HG02943 (cell line): Measurements from ENCODE around the gene PACRG.
"Not testable (repeated sequence)": the region's sequence is repeated elsewhere in the genome, so short reads cannot be mapped to it uniquely, and the experiment has no call there.

Source experiments
- ATAC-seq: cut with Tn5 transposase; IDR thresholded peaks from one replicate; pipeline ENCODE4 v1.9.1; 2021; ENCODE audit warnings: mild to moderate bottlenecking, low read depth, moderate library complexity; ENCODE audit not compliant: unreplicated experiment

The PACRG gene

GRCh38 chr6:162983234-162983633 is 255.5 kb downstream of the PACRG start:
- not testable (repeated sequence) for ATAC-seq

DNA sequence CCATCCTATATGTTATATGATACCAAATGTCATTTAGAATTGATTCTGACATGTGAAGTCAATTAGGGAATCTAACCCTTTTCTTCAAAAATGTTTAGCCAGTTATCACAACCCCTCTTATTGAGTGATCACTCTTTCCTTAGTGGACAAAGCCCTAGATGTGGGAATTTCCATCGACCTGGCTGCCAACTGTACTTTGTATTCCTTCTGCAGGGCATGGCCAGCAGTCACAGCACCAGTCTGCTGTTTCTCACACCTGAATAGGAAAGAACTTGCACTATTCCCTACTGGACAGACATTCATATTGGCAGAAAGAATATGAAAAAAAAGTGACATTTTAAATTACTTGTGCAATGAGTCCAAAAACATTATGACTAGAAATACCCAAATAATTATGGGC is 271.0 kb downstream of the PACRG start:
- ATAC-seq = no peak

- no peak for ATAC-seq
Measured at GRCh38 chr6:162999575-163000285, 272.0 kb downstream of the PACRG start.

DNA sequence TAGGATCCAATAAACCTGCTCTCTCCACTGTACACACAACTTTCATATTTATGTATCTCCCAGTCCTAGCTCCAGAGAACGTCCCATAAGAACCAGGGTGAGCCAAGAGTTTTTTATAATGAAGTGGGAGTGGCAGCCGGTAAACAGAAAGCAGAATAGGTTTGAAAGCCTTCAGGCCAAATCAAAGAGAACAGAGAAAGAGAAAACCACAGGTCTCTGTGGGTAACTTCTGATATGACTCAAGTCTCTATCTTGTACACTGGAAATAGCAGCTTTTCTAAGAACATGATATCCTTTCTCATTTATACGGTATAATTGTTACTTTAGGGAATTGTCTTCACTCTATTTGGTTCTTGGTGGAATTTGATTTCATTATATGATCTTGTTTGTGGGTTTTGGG is 273.6 kb downstream of the PACRG start:
- peak; percentile 97 for ATAC-seq

GRCh38 chr6:163008186-163008585 is 280.4 kb downstream of the PACRG start:
- ATAC-seq = no peak

DNA sequence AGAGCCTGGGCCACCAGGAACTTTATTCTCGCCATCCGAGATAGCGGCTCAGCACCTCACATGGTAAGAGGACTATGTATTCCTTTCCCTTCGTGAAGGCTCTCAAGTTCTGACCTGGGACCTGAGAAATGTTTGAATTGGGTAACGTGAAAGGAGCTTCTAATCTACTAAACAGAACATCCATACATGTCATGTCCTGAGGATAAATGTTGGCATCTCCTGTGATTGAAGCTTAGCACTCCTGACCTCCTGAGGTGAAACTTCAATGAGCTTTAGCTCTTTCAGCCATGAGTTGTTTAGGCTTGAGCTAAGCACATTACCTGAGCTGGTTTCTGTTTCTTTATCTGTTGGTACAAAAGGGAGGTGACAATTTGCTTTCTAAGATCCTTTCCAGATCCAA is 280.9 kb downstream of the PACRG start:
- no peak for ATAC-seq

- no peak for ATAC-seq
Measured at GRCh38 chr6:163010145-163010544, 282.4 kb downstream of the PACRG start.

- ATAC-seq = no peak
Measured at GRCh38 chr6:163014736-163015135, 287.0 kb downstream of the PACRG start.

DNA sequence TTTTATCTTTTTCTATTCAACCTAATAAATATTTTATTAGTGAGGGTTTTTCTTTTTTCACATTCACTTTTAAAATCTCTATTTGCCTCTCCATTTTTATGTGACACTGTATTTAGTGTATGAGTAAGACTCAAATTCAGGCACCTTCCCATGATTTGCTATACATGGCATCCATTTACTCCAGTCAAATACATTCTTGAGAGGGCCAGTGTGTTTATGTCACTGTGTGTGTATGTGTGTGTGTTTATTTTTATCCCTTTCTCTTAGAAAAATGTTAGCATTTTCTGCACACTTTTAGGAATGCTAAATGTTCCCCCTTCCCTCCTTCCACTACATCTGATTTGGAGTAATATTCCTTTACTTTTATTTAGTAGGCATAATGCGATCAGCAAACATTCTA is 290.0 kb downstream of the PACRG start:
- no peak for ATAC-seq

- ATAC-seq = no peak
Measured at GRCh38 chr6:163019926-163020325, 292.2 kb downstream of the PACRG start.

GRCh38 chr6:163021054-163021453 is 293.3 kb downstream of the PACRG start:
- no peak for ATAC-seq

- ATAC-seq = no peak
Measured at GRCh38 chr6:163023700-163024099, 295.9 kb downstream of the PACRG start.

- no peak for ATAC-seq
Measured at GRCh38 chr6:163026893-163027292, 299.1 kb downstream of the PACRG start.

DNA sequence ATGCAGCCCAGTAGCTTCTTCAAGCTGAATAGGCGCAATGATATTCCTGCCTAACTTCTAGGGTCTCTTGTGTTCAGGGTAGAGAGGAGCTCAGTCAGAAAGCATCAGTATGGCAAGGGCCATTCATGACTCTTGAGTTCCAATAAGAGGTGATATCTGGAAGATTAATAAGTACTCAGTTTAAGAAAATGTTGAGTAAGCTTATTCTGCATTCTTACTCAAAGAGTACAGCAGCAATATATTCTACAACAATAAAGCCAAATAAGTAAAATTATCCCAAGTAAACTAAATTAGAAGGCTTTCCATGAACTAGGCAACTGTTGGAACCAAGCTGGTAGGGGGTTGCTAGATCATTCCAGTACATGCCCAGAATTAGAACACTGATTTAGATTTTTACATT is 303.2 kb downstream of the PACRG start:
- ATAC-seq = no peak

DNA sequence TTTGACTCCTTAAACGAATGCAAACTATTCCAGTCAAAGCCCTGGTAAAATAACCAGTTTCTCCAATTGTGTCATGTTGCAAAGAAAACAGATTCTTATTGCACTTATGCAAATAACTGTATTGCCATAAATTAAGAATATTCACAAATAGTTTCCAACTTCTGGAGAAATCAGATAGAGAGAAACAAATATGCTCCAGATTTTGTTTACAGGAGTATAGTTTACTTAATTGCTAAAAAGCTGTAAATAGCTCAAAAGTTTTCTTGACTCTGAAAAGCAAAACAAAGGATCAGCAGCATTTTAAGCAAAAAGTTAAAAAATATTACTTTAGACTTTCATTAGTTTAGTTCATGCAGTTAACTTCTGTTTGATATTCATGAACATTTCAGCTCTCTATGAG is 304.2 kb downstream of the PACRG start:
- ATAC-seq = no peak

- ATAC-seq = no peak
Measured at GRCh38 chr6:163036160-163036645, 308.4 kb downstream of the PACRG start.

- ATAC-seq = no peak
Measured at GRCh38 chr6:163038317-163038716, 310.5 kb downstream of the PACRG start.

- ATAC-seq = no peak
Measured at GRCh38 chr6:163048345-163048744, 320.6 kb downstream of the PACRG start.

- no peak for ATAC-seq
Measured at GRCh38 chr6:163053667-163054344, 326.0 kb downstream of the PACRG start.

DNA sequence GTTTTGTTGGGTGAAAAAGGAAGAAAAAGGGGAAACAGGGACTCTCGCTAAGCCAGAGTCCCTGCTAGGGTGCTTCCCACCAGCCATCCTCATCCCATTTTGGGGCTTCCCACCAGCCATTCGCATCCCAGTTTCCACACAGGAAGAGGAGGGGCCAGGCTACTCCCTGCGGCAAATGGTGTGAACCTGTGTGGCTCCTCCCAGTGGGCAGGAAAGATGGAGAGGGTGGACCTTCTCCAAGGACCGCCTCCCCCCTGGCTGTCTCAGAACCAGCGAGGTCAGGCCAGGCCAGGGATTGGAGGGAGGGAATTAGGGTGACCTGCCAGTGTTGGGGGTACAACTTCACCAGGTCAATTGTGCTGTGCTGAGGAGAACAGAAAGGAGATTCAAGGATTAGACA is 326.9 kb downstream of the PACRG start:
- ATAC-seq = no peak

DNA sequence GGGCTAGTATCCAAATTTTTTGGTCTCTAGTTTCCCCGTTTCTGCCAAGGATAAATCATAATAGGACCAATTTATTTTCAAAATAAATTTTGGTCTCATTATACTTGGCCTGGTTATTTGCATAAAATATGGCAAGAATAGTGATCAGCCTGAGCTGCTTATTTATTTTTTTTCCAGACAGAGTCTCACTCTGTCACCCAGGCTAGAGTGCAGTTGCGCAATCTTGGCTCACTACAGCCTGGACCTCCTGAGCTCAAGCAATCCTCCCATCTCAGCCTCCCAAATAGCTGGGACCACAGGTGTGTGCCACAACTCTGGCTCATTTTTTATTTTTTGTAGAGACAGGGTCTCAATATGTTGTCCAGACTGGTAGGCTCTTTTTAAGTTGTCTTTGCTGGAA is 329.5 kb downstream of the PACRG start:
- ATAC-seq = no peak

DNA sequence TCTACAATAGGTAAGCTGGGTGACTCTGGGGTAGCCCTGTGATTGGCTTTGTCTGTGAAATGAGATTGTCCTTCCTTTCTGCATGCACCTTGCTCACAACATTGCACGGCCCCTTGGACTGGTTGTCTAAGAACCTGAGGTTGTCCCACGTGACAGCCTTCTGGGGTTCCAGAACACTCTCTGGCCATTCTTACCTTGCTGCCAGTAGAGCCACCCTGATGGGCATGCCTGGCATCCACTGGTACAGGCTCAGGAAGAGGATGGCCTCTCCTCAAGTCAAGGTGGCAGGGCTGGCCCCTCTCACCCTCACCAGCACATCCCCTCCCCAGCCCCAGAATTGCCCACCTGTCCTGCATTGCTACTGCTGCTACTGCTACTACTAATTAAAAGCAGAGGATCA is 335.0 kb downstream of the PACRG start:
- no peak for ATAC-seq
